CD14-positive monocyte (primary cell): Measurements from ENCODE around the gene C3orf18. TPM values are rescaled to one million over a fixed set of nuclear protein-coding genes. Genes with fewer than 3 reads are reported as not detected.

Experiments
- DNase-seq, 3 donors: peaks; one replicate each; pipeline ENCODE4 v3.0.0-alpha.2; 2011 to 2022
- H2AFZ ChIP-seq: 2 replicates; pipeline ENCODE4 v1.6.0; 2012; ENCODE audit warnings: mild to moderate bottlenecking, low read depth, low read length, inconsistent platforms; ENCODE audit not compliant: insufficient read depth, poor library complexity, severe bottlenecking
- H3K27ac ChIP-seq, 2 donors: 1 replicate in 1 of 2; 2 replicates in 1 of 2; pipeline ENCODE4 v1.5.1; 2012 to 2013; ENCODE audit warnings: low read length in 2 of 2, control low read depth in 1 of 2, inconsistent platforms in 1 of 2, low read depth in 1 of 2, mild to moderate bottlenecking in 1 of 2
- H3K27me3 ChIP-seq, 2 donors: one replicate each; pipeline versions ENCODE4 v1.6.0 to v1.6.1; 2011 to 2013; ENCODE audit warnings: low read length in 2 of 2; ENCODE audit not compliant: control insufficient read depth in 2 of 2, insufficient read depth in 2 of 2
- H3K36me3 ChIP-seq, 2 donors: replicated peaks in 1 of 2; 1 replicate in 1 of 2; 2 replicates in 1 of 2; pipeline versions ENCODE4 v1.5.1 to v1.6.1; 2012 to 2013; ENCODE audit warnings: low read length in 2 of 2, control low read depth in 1 of 2, inconsistent platforms in 1 of 2, mild to moderate bottlenecking in 1 of 2; ENCODE audit not compliant: insufficient read depth in 2 of 2, control insufficient read depth in 1 of 2
- H3K4me1 ChIP-seq, 2 donors: 1 replicate in 1 of 2; 2 replicates in 1 of 2; pipeline versions ENCODE4 v1.5.1 to v1.6.1; 2012 to 2013; ENCODE audit warnings: low read length in 2 of 2, control low read depth in 1 of 2, inconsistent platforms in 1 of 2, mild to moderate bottlenecking in 1 of 2, moderate library complexity in 1 of 2; ENCODE audit not compliant: insufficient read depth in 2 of 2, control insufficient read depth in 1 of 2
- H3K4me2 ChIP-seq: replicated peaks from 2 replicates; pipeline ENCODE3; 2012; ENCODE audit warnings: low read length, moderate library complexity, mild to moderate bottlenecking; ENCODE audit not compliant: poor library complexity, severe bottlenecking; ENCODE audit errors: extremely low read depth
- H3K4me3 ChIP-seq, 3 experiments: fragments of 200-600 bp in 1 of 3; sonication (generic) in 1 of 3; replicated peaks in 1 of 3; 1 replicate in 2 of 3; 2 replicates in 1 of 3; pipeline ENCODE4 v1.5.1; 2011 to 2013; ENCODE audit warnings: low read length in 3 of 3, mild to moderate bottlenecking in 3 of 3, control low read depth in 2 of 3, low read depth in 2 of 3, inconsistent platforms in 1 of 3, moderate library complexity in 1 of 3
- H3K79me2 ChIP-seq: 2 replicates; pipeline ENCODE4 v1.6.0; 2012; ENCODE audit warnings: mild to moderate bottlenecking, control low read depth, inconsistent platforms, low read length, moderate library complexity; ENCODE audit not compliant: insufficient read depth
- H3K9ac ChIP-seq: 2 replicates; pipeline ENCODE4 v1.6.0; 2017; ENCODE audit warnings: low read length, mild to moderate bottlenecking; ENCODE audit not compliant: insufficient read depth, poor library complexity, severe bottlenecking
- H3K9me3 ChIP-seq, 2 donors: replicated peaks in 1 of 2; 1 replicate in 1 of 2; 2 replicates in 1 of 2; pipeline versions ENCODE4 v1.5.1 to v1.6.1; 2012 to 2013; ENCODE audit warnings: low read length in 2 of 2, control low read depth in 1 of 2; ENCODE audit not compliant: control insufficient read depth in 1 of 2, insufficient read depth in 1 of 2
- H4K20me1 ChIP-seq: 2 replicates; pipeline ENCODE4 v1.6.0; 2012; ENCODE audit warnings: mild to moderate bottlenecking, low read length, control low read depth, moderate library complexity; ENCODE audit not compliant: insufficient read depth
- H3K27ac Mint-ChIP-seq, 7 donors: one replicate each; pipeline ENCODE4 v1.8.0; 2020; ENCODE audit warnings: mild to moderate bottlenecking in 7 of 7, mixed read lengths in 7 of 7, moderate library complexity in 6 of 7, inconsistent platforms in 2 of 7
- H3K27me3 Mint-ChIP-seq, 3 donors: one replicate each; pipeline ENCODE4 v1.8.0; 2021 to 2022; ENCODE audit warnings: low read depth in 3 of 3, mild to moderate bottlenecking in 3 of 3, mixed read lengths in 3 of 3, moderate library complexity in 3 of 3, inconsistent platforms in 1 of 3
- H3K36me3 Mint-ChIP-seq, 2 donors: one replicate each; pipeline ENCODE4 v1.8.0; 2020; ENCODE audit warnings: mixed read lengths in 2 of 2, inconsistent platforms in 1 of 2, mild to moderate bottlenecking in 1 of 2
- H3K4me1 Mint-ChIP-seq: one replicate; pipeline ENCODE4 v1.8.0; 2020; ENCODE audit warnings: mild to moderate bottlenecking, mixed read lengths
- H3K4me3 Mint-ChIP-seq, 2 donors: one replicate each; pipeline ENCODE4 v1.8.0; 2020; ENCODE audit warnings: mild to moderate bottlenecking in 2 of 2, mixed read lengths in 2 of 2, moderate library complexity in 1 of 2
- H3K9me3 Mint-ChIP-seq, 7 donors: one replicate each; pipeline ENCODE4 v1.8.0; 2020 to 2022; ENCODE audit warnings: mixed read lengths in 7 of 7, mild to moderate bottlenecking in 6 of 7, moderate library complexity in 6 of 7, inconsistent platforms in 2 of 7
- CTCF ChIP-seq: fragments of 200-600 bp; IDR thresholded peaks from one replicate; pipeline ENCODE4 v1.8.0; 2022; ENCODE audit warnings: antibody characterized with exemption, mild to moderate bottlenecking
- WGBS: methylation state at CpG from one replicate; pipeline ENCODE4 v1.1.5; 2013; ENCODE audit warnings: missing lambda C conversion rate; ENCODE audit not compliant: insufficient coverage; 5-methylcytosine and 5-hydroxymethylcytosine counted together
- intact Hi-C, 2 donors: fragments of 100-400 bp; cut with micrococcal nuclease; formaldehyde crosslinking; loops; one replicate each; pipeline versions ENCODE4 v1.15.0 to v1.15.1; 2023
- polyA plus RNA-seq, 3 donors: library from polyadenylated mRNA; depleted of rRNA in 1 of 3; unstranded in 2 of 3; stranded (reverse) in 1 of 3; fragments of 300-500 nt in 2 of 3; fragments of >200 nt in 1 of 3; fragmentation: Illumina TruSeq in 2 of 3; gene quantifications; 1 replicate in 2 of 3; 2 replicates in 1 of 3; pipeline ENCODE4 v1.2.3, GENCODE V29; 2012 to 2021

The C3orf18 gene
- polyA plus RNA-seq, 3 donors = 0.18 to 1.5 (median 0.76) TPM

- intact Hi-C loops = loop anchor here in 1 of 2 donors (10.0 kb wide), 1 partner anchor 81 kb away; no protein-coding TSS in a partner anchor
- no peak overlapping the region for H3K9ac ChIP-seq
- Mint-ChIP-seq H3K4me3 (no peak overlapping the region), H3K9me3 (no peaks in the 10 kb centered on the region), H3K4me1 (peaks cover 30% of the 10 kb centered on the region), H3K36me3 (peaks cover 20 to 30% of the 10 kb centered on the region in 2 donors), H3K27ac (peak overlapping the region in 2 of 7 donors; percentile 41 to 46), H3K27me3 (no peaks in the 10 kb centered on the region)
- no peak overlapping the region for H2AFZ ChIP-seq
- no peak overlapping the region for H3K4me2 ChIP-seq
- H4K20me1 ChIP-seq = no peaks in the 10 kb centered on the region
- peaks cover 10 to 30% of the 10 kb centered on the region in 2 donors for H3K4me1 ChIP-seq
- no peak overlapping the region for H3K4me3 ChIP-seq
- peaks cover 9% of the 10 kb centered on the region for H3K79me2 ChIP-seq
- H3K27ac ChIP-seq = no peak overlapping the region
- TF ChIP-seq CTCF = no peak
- WGBS = 83% methylated on average over 5 of the region's 8 CpGs
- no peaks in the 10 kb centered on the region for H3K9me3 ChIP-seq
- DNase-seq = no peak
- peaks cover 10 to 32% of the 10 kb centered on the region in 2 donors for H3K36me3 ChIP-seq
- no peaks in the 10 kb centered on the region for H3K27me3 ChIP-seq
Observed at GRCh38 chr3:50573566-50574443, 6.3 kb upstream of the C3orf18 start.

DNA sequence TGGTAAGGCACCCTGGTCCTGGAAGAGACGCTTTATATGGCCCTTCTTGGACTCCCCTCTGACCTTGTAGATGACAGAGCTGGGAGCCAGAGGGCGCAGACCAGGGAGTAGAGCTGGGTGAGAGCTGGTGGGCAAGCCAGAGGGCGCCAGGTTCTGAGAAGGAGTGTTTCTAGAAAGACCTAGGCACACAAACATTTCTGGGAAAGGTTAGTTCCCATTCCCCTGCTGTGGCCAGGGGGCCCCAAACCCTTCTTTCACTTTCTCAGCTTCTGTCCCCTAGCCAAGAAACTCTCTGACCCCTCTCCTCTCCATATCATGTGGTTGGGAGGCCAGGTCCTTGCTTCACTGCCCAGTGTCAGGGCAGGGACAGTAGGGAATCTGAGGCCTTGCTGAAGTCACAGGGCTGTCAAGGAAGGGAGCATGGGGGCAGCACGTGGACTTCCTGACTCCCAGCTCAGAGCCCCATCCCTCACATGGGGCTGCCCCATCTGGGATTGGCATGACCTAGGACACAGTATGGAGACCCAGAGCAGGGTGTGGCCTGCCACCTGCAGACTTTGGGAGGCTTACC is 5.3 kb upstream of the C3orf18 start:
- Histone ChIP-seq H3K9me3 (no peaks in the 10 kb centered on the region), H4K20me1 (no peaks in the 10 kb centered on the region), H3K9ac (no peak overlapping the region), H3K79me2 (peaks cover 9% of the 10 kb centered on the region), H3K36me3 (peaks cover 7 to 22% of the 10 kb centered on the region in 2 donors), H3K27ac (peak overlapping the region in 1 of 2 donors; percentile 14), H3K4me2 (no peak overlapping the region), H3K4me1 (peaks cover 20 to 39% of the 10 kb centered on the region in 2 donors), H2AFZ (no peak overlapping the region), H3K27me3 (no peaks in the 10 kb centered on the region), H3K4me3 (no peak overlapping the region)
- no peaks in the 10 kb centered on the region for H3K27me3 Mint-ChIP-seq
- no peak overlapping the region for H3K4me3 Mint-ChIP-seq
- WGBS = 86% methylated on average over 3 of the region's 4 CpGs
- peaks cover 34% of the 10 kb centered on the region for H3K4me1 Mint-ChIP-seq
- H3K27ac Mint-ChIP-seq = peak overlapping the region in 1 of 7 donors; percentile 65
- H3K9me3 Mint-ChIP-seq = no peaks in the 10 kb centered on the region
- intact Hi-C loops = loop anchor here (1.0 to 10.0 kb wide), 3 partner anchors 39 to 82 kb away; no protein-coding TSS in a partner anchor
- peaks cover 17 to 24% of the 10 kb centered on the region in 2 donors for H3K36me3 Mint-ChIP-seq
- TF ChIP-seq CTCF = no peak
- DNase-seq = no peak
